ENCODE measurements around the gene METTL6.

GRCh38 chr3:15426579-15427118, 695 bp downstream of the METTL6 start:
- no peak for TF ChIP-seq EZH2 (IDR thresholded peaks at IDR 0.05; ENCODE audit: insufficient read depth, low read length)
- TF ChIP-seq CTCF (IDR thresholded peaks at IDR 0.05; ENCODE audit: insufficient read depth, low read depth, low read length), result no peak

Measured in astrocyte (in vitro differentiated cells and primary cell).